HG03432 (cell line): ENCODE measurements around the gene TPSB2.
"Not testable (repeated sequence)": the region's sequence is repeated elsewhere in the genome, so short reads cannot be mapped to it uniquely, and the experiment has no call there.

Source experiments
- ATAC-seq: cut with Tn5 transposase; IDR thresholded peaks from one replicate; pipeline ENCODE4 v1.9.1; 2021; ENCODE audit warnings: mild to moderate bottlenecking, moderate library complexity; ENCODE audit not compliant: unreplicated experiment

Gene TPSB2

GRCh38 chr16:1243907-1244850 lies 14.2 kb upstream of the TPSB2 start:
- ATAC-seq = not testable (repeated sequence)

- ATAC-seq = not testable (repeated sequence)
Measured at GRCh38 chr16:1243363-1243762, 13.4 kb upstream of the TPSB2 start.

GRCh38 chr16:1241081-1241480 lies 11.1 kb upstream of the TPSB2 start:
- not testable (repeated sequence) for ATAC-seq

GRCh38 chr16:1240436-1240835 lies 10.5 kb upstream of the TPSB2 start, which contains the start of gene TPSAB1:
TPSAB1 (plus strand) TSS chr16:1240705; CDS start chr16:1240939, 234 bp downstream.
- not testable (repeated sequence) for ATAC-seq

- not testable (repeated sequence) for ATAC-seq
Measured at GRCh38 chr16:1239575-1239974, 9.6 kb upstream of the TPSB2 start.

GRCh38 chr16:1238909-1239308 lies 8.9 kb upstream of the TPSB2 start:
- ATAC-seq = not testable (repeated sequence)

- ATAC-seq = no peak
Measured at GRCh38 chr16:1237990-1238389, 8.0 kb upstream of the TPSB2 start.

- not testable (repeated sequence) for ATAC-seq
Measured at GRCh38 chr16:1236659-1237058, 6.7 kb upstream of the TPSB2 start.

- not testable (repeated sequence) for ATAC-seq
Measured at GRCh38 chr16:1232049-1232748, 2.2 kb upstream of the TPSB2 start.

- not testable (repeated sequence) for ATAC-seq
Measured at GRCh38 chr16:1231301-1231700, 1.3 kb upstream of the TPSB2 start.

- not testable (repeated sequence) for ATAC-seq
Measured at GRCh38 chr16:1230471-1231212, 658 bp upstream of the TPSB2 start.

GRCh38 chr16:1229476-1229875 lies 508 bp downstream of the TPSB2 start:
- ATAC-seq = not testable (repeated sequence)

- not testable (repeated sequence) for ATAC-seq
Measured at GRCh38 chr16:1228227-1228626, 1.8 kb downstream of the TPSB2 start.

GRCh38 chr16:1226692-1227091 lies 3.3 kb downstream of the TPSB2 start:
- not testable (repeated sequence) for ATAC-seq

GRCh38 chr16:1225728-1226311 lies 4.2 kb downstream of the TPSB2 start:
- not testable (repeated sequence) for ATAC-seq

GRCh38 chr16:1225051-1225451 lies 4.9 kb downstream of the TPSB2 start, which contains the start of gene TPSG1:
TPSG1 (minus strand) TSS chr16:1225268; CDS start chr16:1225252, 16 bp downstream.
- ATAC-seq = no peak

GRCh38 chr16:1224558-1224957 lies 5.4 kb downstream of the TPSB2 start:
- no peak for ATAC-seq

GRCh38 chr16:1223355-1224214 lies 6.4 kb downstream of the TPSB2 start:
- ATAC-seq = no peak

- ATAC-seq = no peak
Measured at GRCh38 chr16:1222553-1223354, 7.2 kb downstream of the TPSB2 start.
